AG20443 (cell line): ENCODE data around the gene SCFD2.
"Not testable (repeated sequence)": the region's sequence is repeated elsewhere in the genome, so short reads cannot be mapped to it uniquely, and the experiment has no call there.

Source experiments
- DNase-seq: peaks from one replicate; pipeline ENCODE4 v3.0.0; 2012; ENCODE audit warnings: low spot score, mixed read lengths

The SCFD2 gene

GRCh38 chr4:53365486-53366300, at the start of gene SCFD2:
TSS of gene SCFD2 (minus strand) at chr4:53366061.
- DNase-seq: peak; percentile 98

DNA sequence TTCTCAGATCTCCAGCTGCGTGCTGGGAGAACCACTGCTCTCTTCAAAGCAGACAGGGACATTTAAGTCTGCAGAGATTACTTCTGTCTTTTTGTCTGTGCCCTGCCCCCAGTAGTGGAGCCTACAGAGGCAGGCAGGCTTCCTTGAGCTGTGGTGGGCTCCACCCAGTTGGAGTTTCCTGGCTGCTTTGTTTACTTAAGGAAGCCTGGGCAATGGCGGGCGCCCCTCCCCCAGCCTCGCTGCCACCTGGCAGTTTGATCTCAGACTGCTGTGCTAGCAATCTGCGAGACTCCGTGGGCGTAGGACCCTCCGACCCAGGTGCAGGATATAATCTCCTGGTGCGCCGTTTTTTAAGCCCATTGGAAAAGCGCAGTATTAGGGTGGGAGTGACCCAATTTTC, 43.6 kb upstream of the SCFD2 start:
- DNase-seq: not testable (repeated sequence)

DNA sequence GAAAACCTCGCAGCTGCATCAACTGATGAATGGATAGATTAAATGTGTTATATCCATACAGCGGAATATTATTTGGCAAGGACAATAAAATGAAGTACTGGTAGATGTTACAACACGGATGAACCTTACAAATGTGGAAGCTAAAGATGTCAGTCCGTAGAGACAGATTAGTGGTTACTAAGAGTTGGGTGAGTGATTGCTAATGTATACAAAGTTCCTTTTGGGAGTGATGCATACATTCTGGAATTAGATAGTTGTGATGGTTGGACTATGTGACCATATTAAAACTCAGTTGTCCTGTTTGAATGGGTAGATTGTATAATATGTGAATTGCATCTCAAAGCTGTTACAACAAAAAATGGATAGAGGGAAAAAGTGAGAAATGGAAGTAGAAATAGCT, 14.4 kb upstream of the SCFD2 start:
- DNase-seq: no peak

GRCh38 chr4:53378171-53378482, 12.3 kb upstream of the SCFD2 start:
- no peak for DNase-seq

DNA sequence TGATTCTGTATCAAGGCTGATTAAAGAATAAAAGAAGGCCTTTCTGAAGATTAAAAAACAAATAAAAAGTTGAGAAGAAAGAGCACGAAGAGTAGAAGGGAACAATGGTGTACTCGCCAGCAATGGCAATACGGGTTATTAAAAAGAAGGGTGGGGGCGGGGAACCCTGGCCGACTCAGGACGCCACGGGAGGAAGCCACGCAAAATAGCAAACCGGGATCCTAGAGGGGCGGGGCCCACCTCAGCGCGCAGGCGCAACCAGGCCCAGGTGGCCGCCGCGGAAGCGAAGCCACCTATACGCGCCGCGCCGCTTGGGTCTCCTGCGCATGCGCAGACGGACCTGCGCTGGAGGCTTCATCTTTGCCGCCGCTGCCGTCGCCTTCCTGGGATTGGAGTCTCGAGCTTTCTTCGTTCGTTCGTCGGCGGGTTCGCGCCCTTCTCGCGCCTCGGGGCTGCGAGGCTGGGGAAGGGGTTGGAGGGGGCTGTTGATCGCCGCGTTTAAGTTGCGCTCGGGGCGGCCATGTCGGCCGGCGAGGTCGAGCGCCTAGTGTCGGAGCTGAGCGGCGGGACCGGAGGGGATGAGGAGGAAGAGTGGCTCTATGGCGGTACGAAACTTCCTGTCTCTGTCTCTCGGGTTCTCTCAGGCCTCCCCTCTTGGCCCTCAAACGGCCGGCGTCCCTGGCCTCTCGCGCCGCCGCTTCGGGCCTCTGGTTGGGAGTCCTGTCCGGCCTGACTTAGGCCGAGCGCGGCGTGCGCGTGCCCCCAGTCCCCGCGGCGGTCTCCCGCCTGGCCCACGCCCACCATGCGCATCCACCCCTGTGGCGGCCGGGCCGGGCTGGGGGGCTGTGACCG, 11.7 kb upstream of the SCFD2 start, which contains the start of gene FIP1L1:
FIP1L1 (plus strand) TSS at position 323 of the 852 bp plus-strand sequence; CDS start at position 521, 198 bp downstream.
- DNase-seq: peak; percentile 99

DNA sequence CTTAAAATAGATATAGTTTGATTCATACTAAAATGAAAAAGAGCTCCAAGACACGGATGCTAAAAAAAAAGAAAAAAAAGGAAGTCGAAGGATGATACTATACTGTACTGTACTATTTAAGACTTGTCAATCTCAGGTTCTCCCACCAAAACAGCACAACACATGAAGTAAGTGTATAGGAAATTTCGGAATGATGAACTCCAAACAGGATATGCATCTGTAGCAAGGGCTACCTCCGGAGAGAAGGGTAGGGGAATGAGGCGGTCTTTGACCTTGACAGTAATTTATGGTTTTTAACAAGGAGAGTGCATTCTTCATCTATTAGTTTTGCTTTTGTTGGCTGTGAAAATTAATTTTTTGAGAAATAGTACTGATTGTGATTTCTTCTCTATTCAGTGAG, 11.0 kb upstream of the SCFD2 start:
- DNase-seq: no peak

DNA sequence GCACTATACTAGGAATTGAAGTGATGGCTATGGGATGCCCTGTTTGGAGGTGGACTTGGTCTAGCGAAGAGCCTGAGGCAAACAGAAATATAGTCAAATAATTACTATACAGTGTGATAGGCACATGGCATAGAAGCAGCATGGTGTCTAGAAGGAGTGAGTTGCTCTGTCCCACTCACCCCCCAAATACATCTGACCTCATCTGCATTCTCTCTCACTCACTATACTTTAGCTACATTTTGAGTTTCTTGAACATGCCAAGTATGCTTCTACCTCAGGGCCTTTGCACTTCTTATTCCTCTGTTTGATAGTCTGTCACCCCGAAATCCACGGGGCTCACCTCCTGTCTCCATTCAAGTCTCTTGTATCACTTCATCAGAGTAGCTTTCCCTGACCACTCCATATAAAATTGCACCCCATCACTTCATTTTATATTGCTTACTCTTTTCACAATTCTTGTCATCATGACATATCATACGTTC, 9.0 kb upstream of the SCFD2 start:
- DNase-seq: no peak

GRCh38 chr4:53371843-53372521, 6.1 kb upstream of the SCFD2 start:
- no peak for DNase-seq

GRCh38 chr4:53371049-53371448, 5.2 kb upstream of the SCFD2 start:
- DNase-seq: no peak

DNA sequence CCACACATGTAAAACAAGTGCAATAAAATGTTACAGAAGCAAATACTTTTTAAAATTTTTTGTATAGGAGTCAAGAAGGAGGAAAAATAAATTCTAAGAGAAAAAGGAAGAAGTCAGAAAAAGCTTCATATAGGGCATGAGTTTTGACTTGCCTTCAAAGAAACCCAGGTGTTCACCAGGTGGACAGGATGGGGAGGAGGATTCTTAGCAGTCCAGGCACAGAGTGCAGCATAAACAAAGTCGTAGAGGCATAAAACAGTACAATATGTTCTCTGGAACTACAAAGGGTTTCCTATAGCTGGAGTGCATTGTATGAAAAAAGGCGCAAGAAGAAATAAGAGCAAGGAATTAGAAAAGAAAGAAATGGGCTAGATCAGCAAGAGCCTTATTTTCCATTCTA, 1.9 kb upstream of the SCFD2 start:
- DNase-seq: no peak

DNA sequence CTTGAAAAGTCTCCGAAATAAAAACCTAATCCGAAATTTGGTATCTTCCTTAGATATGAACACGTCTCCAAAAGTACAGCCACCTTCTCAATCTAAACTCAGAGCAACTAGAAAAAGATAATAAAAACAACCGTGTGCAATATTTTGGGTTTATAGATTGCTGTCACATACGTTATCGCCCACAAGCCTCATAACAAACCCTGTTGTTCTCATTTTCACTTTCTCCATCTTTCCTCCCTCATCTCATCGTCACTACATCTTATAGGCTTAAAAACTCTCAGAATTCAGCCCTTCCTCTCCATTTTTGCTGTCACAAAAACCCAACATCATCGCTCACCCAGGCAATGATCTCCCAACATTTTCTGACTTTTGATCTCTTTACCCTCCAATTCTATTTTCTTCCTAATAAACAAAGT, 448 bp upstream of the SCFD2 start:
- DNase-seq: no peak

GRCh38 chr4:53365121-53365485, 758 bp downstream of the SCFD2 start:
- DNase-seq: peak; percentile 28

DNA sequence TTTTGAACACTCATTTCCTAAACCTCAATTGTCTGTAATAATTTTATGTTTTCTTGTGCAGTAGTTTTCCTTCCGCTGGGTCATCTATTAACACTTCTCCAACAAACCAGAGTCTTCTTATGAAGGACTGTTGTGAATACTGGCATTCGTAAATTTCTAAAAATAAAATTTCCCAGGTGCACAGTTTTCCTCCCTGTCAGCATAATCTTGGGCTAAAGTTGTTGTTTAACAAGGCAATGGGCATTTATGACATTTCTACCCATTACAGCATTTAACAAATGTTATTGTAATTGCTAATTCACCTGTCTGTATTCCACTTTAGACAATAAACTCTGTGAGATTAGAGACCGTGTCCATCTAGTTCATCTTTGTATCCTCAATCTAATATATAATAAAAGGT, 1.2 kb downstream of the SCFD2 start:
- DNase-seq: no peak

DNA sequence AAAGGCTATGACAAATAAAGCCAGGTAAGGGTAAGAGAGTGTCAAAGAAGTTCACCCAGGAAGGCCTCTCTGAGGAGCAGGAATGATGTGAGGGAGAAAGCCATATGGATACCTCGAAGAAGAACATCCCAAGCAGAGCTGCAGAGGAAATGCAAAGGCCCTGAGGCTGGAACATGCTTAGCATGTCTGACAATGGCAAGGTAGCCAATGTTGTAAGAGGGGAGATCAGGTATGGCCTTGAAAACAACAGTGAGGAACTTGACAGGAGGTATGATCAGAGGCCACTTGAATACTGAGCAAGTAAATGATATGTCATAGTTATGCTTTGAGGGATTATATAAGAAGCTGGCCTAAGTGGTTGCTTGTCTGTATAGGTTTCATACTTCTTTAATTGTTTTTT, 3.8 kb downstream of the SCFD2 start:
- DNase-seq: no peak

- DNase-seq: no peak
These were observed 4.4 kb downstream of the SCFD2 start for GRCh38 chr4:53361451-53361850.

DNA sequence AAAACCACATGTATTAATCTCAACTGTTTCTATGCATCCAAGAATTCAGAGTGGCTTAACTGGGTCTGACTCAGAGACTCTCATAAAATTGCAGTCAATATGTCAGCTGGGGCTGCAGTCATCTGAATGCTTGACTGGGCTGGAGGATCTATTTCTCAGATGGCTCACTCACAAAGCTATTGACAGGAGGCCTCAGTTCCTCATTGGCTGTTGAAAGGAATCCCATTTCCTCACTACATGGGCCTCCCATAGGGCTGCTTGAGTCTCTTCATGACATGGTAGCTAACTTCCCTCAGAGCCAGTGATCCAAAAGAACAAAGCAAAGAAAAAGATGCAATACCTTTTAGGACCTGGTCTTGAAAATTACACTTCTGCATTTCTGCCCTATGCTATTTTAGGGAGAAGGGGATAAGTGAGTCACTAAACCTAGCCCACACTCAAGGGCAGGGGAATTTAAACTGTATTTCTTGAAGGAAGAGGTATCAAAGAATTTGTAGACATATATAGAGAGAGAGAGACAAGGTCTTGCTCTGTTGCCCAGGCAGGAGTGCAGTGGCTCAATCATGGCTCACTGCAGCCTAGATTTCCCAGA, 9.8 kb downstream of the SCFD2 start:
- no peak for DNase-seq

GRCh38 chr4:53354012-53354722, 11.7 kb downstream of the SCFD2 start:
- DNase-seq: no peak

DNA sequence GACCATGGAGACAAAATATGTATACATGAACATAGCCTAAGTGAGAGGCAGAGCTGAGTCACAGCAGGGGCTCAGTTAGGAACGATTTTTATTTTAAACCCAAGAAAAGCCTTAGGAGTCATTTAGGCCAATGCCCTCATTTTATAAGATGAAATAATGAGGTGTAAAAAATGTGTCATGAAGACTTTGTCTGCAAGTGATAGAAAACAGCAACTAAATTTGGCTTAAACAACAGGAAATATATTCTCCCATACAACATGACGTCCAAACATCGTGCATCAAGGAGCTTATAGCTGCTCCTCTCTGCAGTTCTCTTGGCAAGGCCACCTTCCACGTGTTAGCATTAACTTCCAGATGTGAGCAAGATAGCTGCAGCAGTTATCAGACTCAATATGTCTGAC, 16.8 kb downstream of the SCFD2 start:
- no peak for DNase-seq

- no peak for DNase-seq
These were observed 17.8 kb downstream of the SCFD2 start for GRCh38 chr4:53348046-53348445.

DNA sequence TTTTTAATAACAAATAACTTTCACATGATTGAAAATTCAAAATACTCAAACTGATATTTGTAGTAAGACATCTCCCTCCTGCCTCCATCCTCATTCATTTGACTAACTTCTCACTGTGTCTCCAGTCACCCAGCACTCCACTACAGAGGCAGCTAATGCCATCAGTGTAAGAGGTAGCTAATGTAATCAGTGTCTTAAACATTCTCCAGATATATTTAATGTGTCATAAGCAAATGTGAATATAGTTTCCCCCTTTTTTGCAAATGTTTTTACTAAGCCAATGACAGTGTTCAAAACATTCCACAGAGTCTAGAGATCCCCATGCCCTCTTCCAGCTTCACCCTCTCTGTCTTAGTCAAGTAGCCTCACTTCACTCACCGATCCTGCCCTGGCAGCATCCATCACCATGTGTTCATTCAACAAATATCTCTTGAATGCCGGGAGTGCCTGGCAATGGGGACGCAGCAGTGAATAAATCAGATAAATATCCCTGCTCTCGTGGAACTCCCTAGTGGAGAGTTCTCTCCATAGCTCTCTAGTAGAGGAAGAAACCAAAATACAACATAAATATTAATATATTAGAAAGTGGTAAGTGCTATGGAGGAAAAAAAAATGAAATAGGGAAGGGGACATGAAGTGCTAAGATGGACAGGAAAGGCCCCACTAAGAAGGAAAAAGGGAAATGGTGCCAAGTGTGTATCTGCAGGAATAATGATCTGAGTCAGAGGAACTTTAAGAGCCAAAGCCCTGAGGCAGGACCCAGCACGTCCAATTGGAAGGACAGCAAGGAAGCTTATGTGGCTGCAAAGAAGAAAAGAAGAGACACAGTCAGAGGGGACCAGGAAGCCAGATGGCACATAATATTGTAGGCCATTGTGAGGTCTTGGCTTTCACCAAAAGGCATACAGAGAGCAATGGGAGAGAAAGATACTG, 18.7 kb downstream of the SCFD2 start:
- DNase-seq: peak; percentile 64
